Endometrium (tissue), 2 donors: ENCODE measurements around the gene CFAP70.
A peak's percentile ranks its signal among the peaks of the same experiment; 100 is the strongest.

ENCODE experiments used
- FAIRE-seq: peaks from 2 replicates; lab custom pipeline; 2012; peaks lifted over from hg19 to GRCh38; lab: Jason Lieb, UNC
- donor health status: control.
- donor health status: control.

The CFAP70 gene

GRCh38 chr10:73252445-73253224, 106.0 kb downstream of the CFAP70 start, which contains the start of gene MRPS16:
Gene MRPS16 (minus strand): TSS chr10:73252644. CDS start chr10:73252482, 162 bp downstream.
- peak; percentile 90 for FAIRE-seq

DNA sequence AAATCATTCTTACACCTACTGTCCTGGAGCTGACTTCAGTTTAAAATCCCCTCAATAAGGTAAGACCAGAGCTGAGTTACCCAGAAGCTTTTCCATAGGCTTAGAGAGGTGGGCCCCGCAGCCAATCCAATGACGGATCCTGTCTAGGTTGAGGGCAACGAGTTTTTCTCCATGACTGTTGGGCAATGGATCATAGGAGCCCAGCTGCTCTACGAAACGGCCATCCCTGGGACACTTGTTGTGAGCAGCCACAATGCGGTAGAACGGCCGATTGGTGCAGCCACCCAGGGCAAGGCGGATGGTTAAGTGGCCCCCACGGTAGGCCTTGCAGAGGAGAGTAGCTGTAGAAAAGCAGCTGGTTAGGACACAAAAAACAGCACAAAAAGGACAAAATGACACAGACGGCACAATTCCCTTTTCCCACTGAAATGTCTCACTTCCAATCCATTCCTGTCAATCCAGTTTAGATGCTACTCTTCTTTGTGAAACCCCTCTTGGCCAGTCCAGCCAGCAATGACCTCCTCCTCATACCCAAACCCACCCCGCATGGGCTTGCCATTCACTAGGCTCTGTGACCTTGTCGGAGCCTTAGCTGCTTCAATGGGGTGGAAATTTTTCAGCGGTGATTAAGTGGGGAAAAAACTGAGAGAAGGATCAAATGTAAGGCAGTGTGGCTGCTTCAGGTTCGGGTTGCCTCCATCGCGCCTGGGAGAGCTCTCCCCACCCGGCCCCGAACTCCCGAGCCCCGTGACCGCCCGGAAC, 106.8 kb downstream of the CFAP70 start:
- no peak for FAIRE-seq

GRCh38 chr10:73248259-73248724, 110.4 kb downstream of the CFAP70 start:
- no peak for FAIRE-seq

- no peak for FAIRE-seq
Observed at GRCh38 chr10:73247509-73248258, 111.0 kb downstream of the CFAP70 start.

GRCh38 chr10:73246646-73247508, 111.8 kb downstream of the CFAP70 start, which contains the start of gene DNAJC9:
Gene DNAJC9 (minus strand): TSS chr10:73247255. CDS start chr10:73247189, 66 bp downstream.
- FAIRE-seq: no peak

DNA sequence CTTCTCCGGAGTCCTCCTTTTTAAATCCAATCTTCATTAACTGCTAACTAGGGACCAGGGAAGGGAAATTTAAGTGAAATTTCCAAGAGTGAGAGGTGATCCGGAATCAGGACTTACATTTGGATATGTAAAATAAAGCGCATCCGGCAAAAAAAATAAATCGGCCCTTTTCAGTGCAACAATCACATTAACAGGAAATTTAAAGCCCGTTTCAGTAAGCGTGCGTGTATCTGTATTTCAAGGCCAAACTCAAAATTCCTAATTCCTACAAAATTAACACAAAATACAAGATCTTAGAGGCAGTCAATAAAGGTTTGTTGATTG, 112.4 kb downstream of the CFAP70 start:
- FAIRE-seq: no peak

- FAIRE-seq: no peak
Observed at GRCh38 chr10:73244866-73245477, 113.7 kb downstream of the CFAP70 start.

DNA sequence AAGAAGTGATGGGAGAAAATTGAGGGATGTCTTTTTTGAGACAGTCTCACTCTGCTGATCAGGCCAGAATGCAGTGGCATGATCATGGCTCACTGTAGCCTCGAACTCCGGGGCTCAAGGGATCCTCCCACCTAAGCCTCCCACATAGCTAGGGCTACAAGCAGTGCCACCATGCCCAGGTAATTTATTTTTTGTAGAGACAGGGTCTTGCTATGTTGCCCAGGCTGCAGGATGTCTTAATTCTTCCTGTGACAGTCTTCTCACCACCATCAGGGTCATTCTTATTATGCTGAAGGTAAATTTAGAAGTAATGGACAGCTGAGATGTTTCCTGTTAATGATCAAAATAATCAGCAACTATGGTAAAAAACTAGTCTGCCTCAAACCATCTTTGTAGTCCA, 118.8 kb downstream of the CFAP70 start:
- no peak for FAIRE-seq

DNA sequence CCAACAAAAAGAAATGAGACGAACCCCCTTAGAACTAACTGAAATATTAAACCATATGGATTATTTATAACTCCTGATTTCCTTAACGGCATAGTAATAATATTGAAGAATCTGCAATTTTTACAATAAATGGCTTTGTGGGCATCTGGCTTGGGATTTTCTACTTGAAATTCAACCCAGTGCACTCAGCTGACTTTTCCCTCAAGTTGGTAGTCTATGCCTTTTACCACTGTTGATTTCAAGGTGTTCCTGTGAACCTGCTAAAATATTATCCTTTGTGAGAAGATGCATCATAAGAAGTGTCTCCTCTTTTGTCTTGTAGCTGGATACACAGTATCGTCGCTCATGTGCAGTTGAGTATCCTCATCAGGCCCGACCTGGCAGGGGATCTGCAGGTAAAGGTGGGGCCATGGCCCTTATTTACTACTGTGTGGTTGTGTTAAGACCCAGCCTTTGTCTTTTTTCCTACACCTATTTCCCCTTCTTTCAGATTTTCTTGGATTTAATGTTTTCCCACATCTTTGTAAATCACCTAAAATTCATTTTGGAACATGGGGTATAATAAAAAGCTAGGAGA, 119.6 kb downstream of the CFAP70 start:
- FAIRE-seq: no peak

GRCh38 chr10:73234695-73235094, 124.0 kb downstream of the CFAP70 start:
- no peak for FAIRE-seq

DNA sequence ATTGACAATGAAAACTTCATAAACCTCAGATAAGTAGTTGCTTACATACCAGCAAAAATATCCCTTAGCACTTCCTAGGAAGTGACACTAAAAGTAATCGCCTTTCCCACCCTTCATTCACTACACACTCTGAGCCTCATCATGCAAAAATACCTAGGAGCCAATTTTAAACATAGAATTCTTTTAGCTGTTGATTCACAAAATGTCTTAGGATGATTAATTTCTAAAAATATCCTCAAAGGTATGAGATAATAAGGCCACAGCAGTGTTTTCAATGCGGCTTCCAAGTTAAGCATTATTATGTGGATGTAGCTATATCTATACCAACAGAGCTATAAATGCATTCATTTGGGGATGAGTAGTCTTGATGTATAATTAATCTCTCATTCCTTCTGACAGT, 124.8 kb downstream of the CFAP70 start:
- no peak for FAIRE-seq

DNA sequence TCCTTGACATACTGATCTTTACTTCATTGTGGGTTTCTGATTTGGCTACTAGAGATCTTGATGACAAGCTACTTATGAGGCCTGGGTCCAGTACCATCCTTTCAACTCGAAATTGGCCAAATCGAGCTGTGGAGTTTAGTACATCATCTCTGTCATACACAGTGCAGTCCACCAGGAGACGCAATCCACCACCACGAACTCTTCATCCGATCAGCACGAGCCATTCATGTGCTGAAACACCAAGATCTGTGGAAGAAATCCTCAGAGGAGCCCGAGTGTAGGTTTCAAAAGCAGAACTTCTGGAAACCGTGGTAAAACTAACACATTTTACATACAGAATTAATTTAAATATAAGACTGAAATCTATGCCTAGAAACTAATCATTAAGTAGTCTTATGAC, 125.8 kb downstream of the CFAP70 start:
- no peak for FAIRE-seq

DNA sequence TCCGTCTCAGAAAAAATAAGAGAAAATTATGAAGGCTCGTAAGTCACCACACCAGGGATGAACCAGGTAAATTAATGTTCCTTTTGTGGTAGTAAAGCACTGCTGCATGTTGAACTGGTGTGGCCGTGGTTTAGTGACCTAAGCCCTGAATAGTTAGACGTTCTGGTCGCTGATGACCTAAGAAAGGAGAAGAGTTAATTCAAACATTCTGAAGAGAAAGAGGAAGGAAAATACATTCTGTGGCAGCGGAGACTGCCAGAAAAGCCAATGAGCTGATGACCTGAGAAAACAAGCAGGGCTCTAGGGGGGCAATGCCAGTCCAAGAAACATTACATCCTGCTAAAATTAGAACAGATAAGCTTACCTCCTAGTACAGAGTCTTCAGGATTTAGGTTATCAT, 129.1 kb downstream of the CFAP70 start:
- FAIRE-seq: no peak

DNA sequence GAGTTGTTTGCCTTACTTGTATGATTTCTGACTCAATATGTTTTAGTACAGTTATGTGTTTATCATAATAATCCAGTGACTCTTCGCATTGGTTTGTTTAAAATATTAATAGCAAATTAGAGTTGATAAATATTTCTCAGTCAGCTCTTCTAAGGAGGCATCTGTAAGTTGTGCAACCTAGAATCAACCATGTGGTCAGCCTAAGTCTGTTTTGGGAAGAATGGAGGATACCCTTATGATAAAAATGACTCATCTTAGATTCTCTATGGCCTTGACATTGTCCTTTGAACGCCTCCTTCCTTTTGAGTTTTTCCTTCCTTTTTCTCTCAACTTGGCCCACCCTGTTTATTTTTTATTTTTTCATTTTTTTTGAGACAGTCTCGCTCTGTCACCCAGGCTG, 130.4 kb downstream of the CFAP70 start:
- no peak for FAIRE-seq

DNA sequence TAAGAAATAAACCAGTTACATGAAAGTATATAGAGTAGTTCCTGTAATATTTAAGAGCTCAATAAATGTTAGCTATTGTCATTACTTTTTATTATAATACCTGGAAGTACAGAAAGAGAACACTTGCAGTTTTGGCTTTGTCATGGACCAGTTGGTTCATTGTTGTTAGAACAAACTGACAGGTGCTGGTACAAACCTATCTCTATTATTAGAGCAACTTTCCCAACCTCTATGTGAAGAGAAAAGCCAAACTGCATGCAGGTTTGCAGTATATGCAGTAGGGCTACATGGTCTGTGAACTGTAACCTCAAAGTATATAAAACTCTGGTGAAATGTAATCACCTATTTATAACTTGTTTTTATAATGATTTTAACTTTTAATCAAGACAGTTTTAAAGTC, 132.0 kb downstream of the CFAP70 start:
- no peak for FAIRE-seq

- no peak for FAIRE-seq
Observed at GRCh38 chr10:73225518-73225917, 133.1 kb downstream of the CFAP70 start.

GRCh38 chr10:73220989-73221388, 137.7 kb downstream of the CFAP70 start:
- no peak for FAIRE-seq

- no peak for FAIRE-seq
Observed at GRCh38 chr10:73219384-73219783, 139.3 kb downstream of the CFAP70 start.

DNA sequence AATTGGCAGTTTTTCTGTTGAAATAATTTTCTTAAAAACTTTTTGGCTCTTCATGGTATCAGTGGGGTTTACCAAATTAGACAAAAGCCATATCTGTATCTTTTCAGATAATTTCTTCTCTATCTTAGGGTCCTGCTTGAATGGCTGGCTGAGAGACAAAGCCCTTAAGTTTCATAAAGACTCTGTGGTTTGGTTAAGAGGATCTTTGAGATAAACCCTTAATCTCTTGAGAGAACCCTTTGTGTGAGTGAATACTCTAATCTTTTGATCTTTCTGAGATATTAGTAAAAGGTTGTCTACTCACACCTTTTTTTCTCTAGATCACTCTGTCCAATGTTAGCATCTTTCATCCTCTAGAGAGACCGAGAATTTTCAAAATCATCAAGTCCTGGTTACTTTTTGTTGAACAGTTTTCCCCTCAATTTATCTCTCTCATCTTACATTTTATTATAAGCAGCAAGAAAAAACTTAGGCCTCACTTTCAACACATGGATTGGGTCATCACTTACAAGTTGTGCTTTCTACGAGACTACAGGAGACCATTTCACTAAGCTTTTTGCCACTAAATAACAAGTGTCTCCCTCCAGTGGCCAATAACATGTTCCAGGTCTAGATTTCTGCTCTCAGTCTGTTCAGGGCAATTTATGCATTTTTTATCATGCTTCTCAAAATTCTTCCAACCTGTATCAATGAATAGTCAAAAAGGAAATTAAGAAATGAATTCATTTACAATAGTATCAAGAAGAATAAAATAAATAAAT, 140.1 kb downstream of the CFAP70 start:
- no peak for FAIRE-seq

- FAIRE-seq: no peak
Observed at GRCh38 chr10:73217628-73218027, 141.0 kb downstream of the CFAP70 start.
